HEK293 (cell line): Measurements from ENCODE around the gene SFR1.

ENCODE experiments used
- GFI1B ChIP-seq: fragments of 450-650 bp; formaldehyde crosslinking; IDR thresholded peaks from 2 replicates; pipeline ENCODE4 v1.5.1; 2016; ENCODE audit warnings: missing biosample characterization, missing genetic modification characterization
- TCF7L2 ChIP-seq: IDR thresholded peaks from 2 replicates; pipeline ENCODE4 v1.6.1; 2011; ENCODE audit warnings: low read depth, mild to moderate bottlenecking, inconsistent platforms, low read length, moderate library complexity, borderline replicate concordance
- YY1 ChIP-seq: fragments of 450-650 bp; formaldehyde crosslinking; IDR thresholded peaks from 2 replicates; pipeline ENCODE4 v1.5.1; 2018; ENCODE audit warnings: missing biosample characterization, missing genetic modification characterization
- ZNF10 ChIP-seq: fragments of 450-650 bp; formaldehyde crosslinking; IDR thresholded peaks from 2 replicates; pipeline ENCODE4 v1.5.1; 2017; ENCODE audit warnings: missing biosample characterization, missing genetic modification characterization
- ZNF138 ChIP-seq: fragments of 450-650 bp; formaldehyde crosslinking; IDR thresholded peaks from 2 replicates; pipeline ENCODE4 v1.5.1; 2016; ENCODE audit warnings: missing biosample characterization, missing genetic modification characterization, borderline replicate concordance
- ZNF223 ChIP-seq: fragments of 450-650 bp; formaldehyde crosslinking; IDR thresholded peaks from 2 replicates; pipeline ENCODE4 v1.5.1; 2016; ENCODE audit warnings: missing biosample characterization, missing genetic modification characterization
- ZNF24 ChIP-seq: fragments of 450-650 bp; formaldehyde crosslinking; IDR thresholded peaks from 2 replicates; pipeline ENCODE4 v1.5.1; 2016; ENCODE audit warnings: missing biosample characterization, missing genetic modification characterization
- ZNF830 ChIP-seq: fragments of 450-650 bp; IDR thresholded peaks from 2 replicates; pipeline ENCODE4 v1.5.0; 2018; ENCODE audit warnings: missing biosample characterization, missing genetic modification characterization, low read depth, mild to moderate bottlenecking, moderate library complexity
- TF ChIP-seq, protein P1 (sequence below): fragments of 450-650 bp; formaldehyde crosslinking; IDR thresholded peaks from 2 replicates; pipeline ENCODE4 v1.5.1; 2017; ENCODE audit warnings: missing biosample characterization, missing genetic modification characterization
- TF ChIP-seq, protein P2 (sequence below): fragments of 450-650 bp; formaldehyde crosslinking; IDR thresholded peaks from 2 replicates; pipeline ENCODE4 v1.5.1; 2016; ENCODE audit warnings: missing biosample characterization, missing genetic modification characterization

DNA sequence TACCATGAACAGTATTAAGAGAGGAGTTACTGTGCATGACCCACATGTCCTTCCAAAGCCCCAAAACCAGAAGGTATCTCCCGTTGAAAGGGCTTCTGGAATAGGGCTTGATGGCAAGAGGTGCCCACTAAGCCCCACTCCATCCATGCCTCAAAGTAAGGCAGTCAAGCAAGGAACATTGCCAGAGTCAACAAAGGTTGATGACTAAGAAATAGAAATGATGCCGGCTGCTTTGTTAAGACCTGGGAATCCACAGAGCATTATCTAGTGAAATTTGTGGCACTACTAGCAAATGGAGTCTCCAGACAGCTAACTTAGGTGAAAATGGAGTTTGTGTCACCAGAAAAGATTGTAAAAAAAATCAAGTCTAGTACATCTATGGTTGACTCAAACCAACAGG, 6.2 kb downstream of the SFR1 start:
- no peak for TF ChIP-seq YY1 (tag by site-specific recombination)
- TF ChIP-seq ZNF138 (tag by site-specific recombination), result no peak
- TF ChIP-seq, protein P1, sequence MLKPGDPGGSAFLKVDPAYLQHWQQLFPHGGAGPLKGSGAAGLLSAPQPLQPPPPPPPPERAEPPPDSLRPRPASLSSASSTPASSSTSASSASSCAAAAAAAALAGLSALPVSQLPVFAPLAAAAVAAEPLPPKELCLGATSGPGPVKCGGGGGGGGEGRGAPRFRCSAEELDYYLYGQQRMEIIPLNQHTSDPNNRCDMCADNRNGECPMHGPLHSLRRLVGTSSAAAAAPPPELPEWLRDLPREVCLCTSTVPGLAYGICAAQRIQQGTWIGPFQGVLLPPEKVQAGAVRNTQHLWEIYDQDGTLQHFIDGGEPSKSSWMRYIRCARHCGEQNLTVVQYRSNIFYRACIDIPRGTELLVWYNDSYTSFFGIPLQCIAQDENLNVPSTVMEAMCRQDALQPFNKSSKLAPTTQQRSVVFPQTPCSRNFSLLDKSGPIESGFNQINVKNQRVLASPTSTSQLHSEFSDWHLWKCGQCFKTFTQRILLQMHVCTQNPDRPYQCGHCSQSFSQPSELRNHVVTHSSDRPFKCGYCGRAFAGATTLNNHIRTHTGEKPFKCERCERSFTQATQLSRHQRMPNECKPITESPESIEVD (tag by site-specific recombination), result no peak
- TF ChIP-seq ZNF10 (tag by site-specific recombination), result no peak
- TF ChIP-seq ZNF223 (tag by site-specific recombination), result no peak
- no peak for TF ChIP-seq ZNF830
- TF ChIP-seq, protein P2, sequence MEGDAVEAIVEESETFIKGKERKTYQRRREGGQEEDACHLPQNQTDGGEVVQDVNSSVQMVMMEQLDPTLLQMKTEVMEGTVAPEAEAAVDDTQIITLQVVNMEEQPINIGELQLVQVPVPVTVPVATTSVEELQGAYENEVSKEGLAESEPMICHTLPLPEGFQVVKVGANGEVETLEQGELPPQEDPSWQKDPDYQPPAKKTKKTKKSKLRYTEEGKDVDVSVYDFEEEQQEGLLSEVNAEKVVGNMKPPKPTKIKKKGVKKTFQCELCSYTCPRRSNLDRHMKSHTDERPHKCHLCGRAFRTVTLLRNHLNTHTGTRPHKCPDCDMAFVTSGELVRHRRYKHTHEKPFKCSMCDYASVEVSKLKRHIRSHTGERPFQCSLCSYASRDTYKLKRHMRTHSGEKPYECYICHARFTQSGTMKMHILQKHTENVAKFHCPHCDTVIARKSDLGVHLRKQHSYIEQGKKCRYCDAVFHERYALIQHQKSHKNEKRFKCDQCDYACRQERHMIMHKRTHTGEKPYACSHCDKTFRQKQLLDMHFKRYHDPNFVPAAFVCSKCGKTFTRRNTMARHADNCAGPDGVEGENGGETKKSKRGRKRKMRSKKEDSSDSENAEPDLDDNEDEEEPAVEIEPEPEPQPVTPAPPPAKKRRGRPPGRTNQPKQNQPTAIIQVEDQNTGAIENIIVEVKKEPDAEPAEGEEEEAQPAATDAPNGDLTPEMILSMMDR (tag by site-specific recombination), result no peak
- TF ChIP-seq GFI1B (tag by site-specific recombination), result no peak
- no peak for TF ChIP-seq TCF7L2
- TF ChIP-seq ZNF24 (tag by site-specific recombination), result no peak
